Measurements from ENCODE around the gene GJC3. TPM values are rescaled to one million over a fixed set of nuclear protein-coding genes. Genes with fewer than 3 reads are reported as not detected.

The GJC3 gene
- total and polyA plus RNA-seq, 9 of the 15 experiments (the other 6 are each of a cell fraction or from before 2014, with no cell fraction given) = 0.10 to 0.45 (median 0.28) TPM; not detected in 1

GRCh38 chr7:99893280-99893679 is 36.1 kb downstream of the GJC3 start:
- no peaks in the 10 kb centered on the region for H3K9me1 ChIP-seq (ENCODE audit: control insufficient read depth, insufficient read depth, low read length)
- ATAC-seq (no peak), FAIRE-seq (no peak), DNase-seq (ENCODE audit: extremely low read depth in 1 of 4, low spot score in 3 of 4) (no peak)
- no TSS peak for BruUV-seq (replicated peaks)
- no peak for TF ChIP-seq HCFC1 (IDR thresholded peaks at IDR 0.05; ENCODE audit: low read depth, low read length)
- TF ChIP-seq, protein P1, sequence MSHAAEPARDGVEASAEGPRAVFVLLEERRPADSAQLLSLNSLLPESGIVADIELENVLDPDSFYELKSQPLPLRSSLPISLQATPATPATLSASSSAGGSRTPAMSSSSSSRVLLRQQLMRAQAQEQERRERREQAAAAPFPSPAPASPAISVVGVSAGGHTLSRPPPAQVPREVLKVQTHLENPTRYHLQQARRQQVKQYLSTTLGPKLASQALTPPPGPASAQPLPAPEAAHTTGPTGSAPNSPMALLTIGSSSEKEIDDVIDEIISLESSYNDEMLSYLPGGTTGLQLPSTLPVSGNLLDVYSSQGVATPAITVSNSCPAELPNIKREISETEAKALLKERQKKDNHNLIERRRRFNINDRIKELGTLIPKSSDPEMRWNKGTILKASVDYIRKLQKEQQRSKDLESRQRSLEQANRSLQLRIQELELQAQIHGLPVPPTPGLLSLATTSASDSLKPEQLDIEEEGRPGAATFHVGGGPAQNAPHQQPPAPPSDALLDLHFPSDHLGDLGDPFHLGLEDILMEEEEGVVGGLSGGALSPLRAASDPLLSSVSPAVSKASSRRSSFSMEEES (CRISPR knock-in tag; IDR thresholded peaks at IDR 0.05) = no peak
- TF ChIP-seq SAFB (IDR thresholded peaks at IDR 0.05; ENCODE audit: borderline replicate concordance, low read depth, low read length) = no peak
- no peak for TF ChIP-seq ZBTB7A (IDR thresholded peaks at IDR 0.05; ENCODE audit: borderline replicate concordance, control insufficient read depth, low read depth, low read length)
- TF ChIP-seq CCAR2 (IDR thresholded peaks at IDR 0.05; ENCODE audit: low read depth, low read length) = no peak
- no peak for TF ChIP-seq ZNF551 (CRISPR knock-in tag; IDR thresholded peaks at IDR 0.05)
- TF ChIP-seq POU5F1 (IDR thresholded peaks at IDR 0.05; ENCODE audit: borderline replicate concordance, low read depth, low read length, partially characterized antibody) = no peak
- no peak for TF ChIP-seq PHF21A (IDR thresholded peaks at IDR 0.05; ENCODE audit: borderline replicate concordance, low read depth)
- no peak for TF ChIP-seq ELF1 (tag; IDR thresholded peaks at IDR 0.05)
- no peak for TF ChIP-seq HDAC1 (IDR thresholded peaks at IDR 0.05)
- TF ChIP-seq HDAC3 (IDR thresholded peaks at IDR 0.05; ENCODE audit: borderline replicate concordance, partially characterized antibody) = no peak
- no peak for TF ChIP-seq POLR3A (IDR thresholded peaks at IDR 0.05; ENCODE audit: borderline replicate concordance, extremely low read depth, insufficient read depth, insufficient read length)
- no peak for TF ChIP-seq SRSF3 (IDR thresholded peaks at IDR 0.05; ENCODE audit: insufficient read depth, low read length)
- TF ChIP-seq ZNF717 (CRISPR knock-in tag; IDR thresholded peaks at IDR 0.05) = no peak
- 48% methylated on average over 5 of the region's 5 CpGs for WGBS (ENCODE audit: insufficient coverage, low coverage, missing lambda C conversion rate)
- H3K27ac ChIP-seq (ENCODE audit: extremely low read depth, low read depth, low read length) = no peak overlapping the region
- intact Hi-C loops (cut with micrococcal nuclease) (no loop called here), in situ Hi-C loops (cut with MboI) (no loop called here)
- H3K4me1 ChIP-seq (replicated peaks in 1 of 2; ENCODE audit: control insufficient read depth in 2 of 2, insufficient read depth in 2 of 2, low read length in 2 of 2) = no peaks in the 10 kb centered on the region; a peak in 2 of 5 replicates
- no peaks in the 10 kb centered on the region for H3K9me3 ChIP-seq (replicated peaks; ENCODE audit: control insufficient read depth, insufficient read depth, low read depth, low read length)
- ChIA-PET POLR2A (interaction anchor here (0.6 to 1.6 kb wide), 2 partner anchors 15 to 266 kb away, joined by 4 to 7 read pairs; no protein-coding TSS in a partner anchor), CTCF (ENCODE audit: low intra/inter-chr PET ratio) (no interaction called here)
- no peaks in the 10 kb centered on the region for H3K27me3 ChIP-seq (ENCODE audit: control insufficient read depth in 2 of 2, insufficient read depth in 2 of 2, low read length in 2 of 2)
- H2AFZ ChIP-seq (ENCODE audit: low read depth, low read length) = no peak overlapping the region
- peaks cover 7% of the 10 kb centered on the region; the same call in 1 of the 3 replicates for H3K36me3 ChIP-seq (ENCODE audit: control insufficient read depth, insufficient read depth, low read length)
- H3K4me2 ChIP-seq (ENCODE audit: insufficient read depth, low read length) = no peak overlapping the region
- H3K9ac ChIP-seq (ENCODE audit: insufficient read depth in 1 of 2, low read depth in 2 of 2, low read length in 2 of 2) = no peak overlapping the region
- H4K20me1 ChIP-seq (replicated peaks; ENCODE audit: control insufficient read depth, insufficient read depth, low read length) = no peaks in the 10 kb centered on the region
- H3K4me3 ChIP-seq = no peak overlapping the region
- H3K79me2 ChIP-seq (ENCODE audit: control insufficient read depth, insufficient read depth, low read length) = no peaks in the 10 kb centered on the region

All from K562 (cell line).